HG03439 (cell line): Measurements from ENCODE around the gene TNFRSF6B.

Source experiments
- ATAC-seq: cut with Tn5 transposase; IDR thresholded peaks from one replicate; pipeline ENCODE4 v1.9.1; 2021; ENCODE audit warnings: mild to moderate bottlenecking, moderate library complexity; ENCODE audit not compliant: unreplicated experiment

TNFRSF6B gene

GRCh38 chr20:63746751-63747315 is 50.4 kb downstream of the TNFRSF6B start:
- ATAC-seq: no peak

- no peak for ATAC-seq
These were observed 51.2 kb downstream of the TNFRSF6B start for GRCh38 chr20:63747622-63748069.
